Hepatocyte (in vitro differentiated cells): Measurements from ENCODE around the gene OPA1. TPM values are rescaled to one million over a fixed set of nuclear protein-coding genes. Genes with fewer than 3 reads are reported as not detected.
"Not testable (repeated sequence)": the region's sequence is repeated elsewhere in the genome, so short reads cannot be mapped to it uniquely, and the experiment has no call there.

Experiments
- DNase-seq: peaks from one replicate; pipeline ENCODE4 v3.0.0-alpha.2; 2016; ENCODE audit warnings: low spot score
- H2AFZ ChIP-seq: fragments of 200-600 bp; sonication (generic); 2 replicates; pipeline ENCODE4 v1.6.0; 2016; ENCODE audit warnings: antibody characterized with exemption, mild to moderate bottlenecking
- H3K27ac ChIP-seq: fragments of 200-600 bp; sonication (generic); 2 replicates; pipeline ENCODE4 v1.5.1; 2016; ENCODE audit warnings: mild to moderate bottlenecking
- H3K27me3 ChIP-seq: fragments of 200-600 bp; sonication (generic); 2 replicates; pipeline ENCODE4 v1.6.1; 2016
- H3K36me3 ChIP-seq: fragments of 200-600 bp; sonication (generic); replicated peaks from 2 replicates; pipeline ENCODE4 v1.5.1; 2016; ENCODE audit warnings: low read depth; ENCODE audit not compliant: insufficient read depth
- H3K4me1 ChIP-seq: fragments of 200-600 bp; sonication (generic); 2 replicates; pipeline ENCODE4 v1.5.1; 2016; ENCODE audit warnings: mild to moderate bottlenecking, moderate library complexity; ENCODE audit not compliant: insufficient read depth
- H3K4me2 ChIP-seq: fragments of 200-600 bp; sonication (generic); 2 replicates; pipeline ENCODE4 v1.6.0; 2016
- H3K4me3 ChIP-seq: fragments of 200-600 bp; sonication (generic); 2 replicates; pipeline ENCODE4 v1.5.1; 2016; ENCODE audit warnings: mild to moderate bottlenecking
- H3K79me2 ChIP-seq: fragments of 200-600 bp; sonication (generic); 2 replicates; pipeline ENCODE4 v1.6.0; 2017; ENCODE audit warnings: mild to moderate bottlenecking
- H3K9me2 ChIP-seq: fragments of 200-600 bp; sonication (generic); replicated peaks from 2 replicates; pipeline ENCODE4 v1.6.0; 2017; ENCODE audit warnings: mild to moderate bottlenecking; ENCODE audit not compliant: insufficient read depth
- H3K9me3 ChIP-seq: fragments of 200-600 bp; sonication (generic); 2 replicates; pipeline ENCODE4 v1.5.1; 2016; ENCODE audit warnings: low read depth, mild to moderate bottlenecking
- H4K20me1 ChIP-seq: fragments of 200-600 bp; sonication (generic); 2 replicates; pipeline ENCODE4 v1.6.0; 2016; ENCODE audit warnings: mild to moderate bottlenecking; ENCODE audit not compliant: insufficient read depth, poor library complexity, severe bottlenecking
- CTCF ChIP-seq: fragments of 200-600 bp; sonication (generic); IDR thresholded peaks from 2 replicates; pipeline ENCODE4 v1.5.1; 2016; ENCODE audit warnings: antibody characterized with exemption, mild to moderate bottlenecking; ENCODE audit not compliant: poor library complexity
- EZH2 ChIP-seq: fragments of 200-600 bp; sonication (generic); IDR thresholded peaks from 2 replicates; pipeline ENCODE4 v1.6.1; 2016; ENCODE audit warnings: antibody characterized with exemption, mild to moderate bottlenecking, borderline replicate concordance
- EZH2phosphoT487 ChIP-seq: fragments of 200-600 bp; sonication (generic); IDR thresholded peaks from one replicate; pipeline ENCODE4 v1.6.1; 2018; ENCODE audit warnings: antibody characterized with exemption, mild to moderate bottlenecking, low read depth, moderate library complexity; ENCODE audit not compliant: unreplicated experiment, severe bottlenecking
- WGBS: methylation state at CpG from one replicate; pipeline ENCODE4 v1.1.6; 2016; ENCODE audit warnings: low lambda C conversion rate; ENCODE audit errors: missing lambda C conversion rate; 5-methylcytosine and 5-hydroxymethylcytosine counted together
- polyA plus RNA-seq: library from polyadenylated mRNA; unstranded; fragments of >200 nt; fragmentation: Nextera tagmentation; extraction: Ambion mirVana; gene quantifications from 2 replicates; pipeline ENCODE4 v1.2.1, GENCODE V29; 2016
- total RNA-seq: library from RNA; depleted of rRNA; stranded (reverse); fragments of >200 nt; gene quantifications from 2 replicates; pipeline ENCODE4 v1.2.3, GENCODE V29; 2014

Gene OPA1
- total and polyA plus RNA-seq, 2 experiments from 2014 or later: 17.7 to 49.0 TPM

DNA sequence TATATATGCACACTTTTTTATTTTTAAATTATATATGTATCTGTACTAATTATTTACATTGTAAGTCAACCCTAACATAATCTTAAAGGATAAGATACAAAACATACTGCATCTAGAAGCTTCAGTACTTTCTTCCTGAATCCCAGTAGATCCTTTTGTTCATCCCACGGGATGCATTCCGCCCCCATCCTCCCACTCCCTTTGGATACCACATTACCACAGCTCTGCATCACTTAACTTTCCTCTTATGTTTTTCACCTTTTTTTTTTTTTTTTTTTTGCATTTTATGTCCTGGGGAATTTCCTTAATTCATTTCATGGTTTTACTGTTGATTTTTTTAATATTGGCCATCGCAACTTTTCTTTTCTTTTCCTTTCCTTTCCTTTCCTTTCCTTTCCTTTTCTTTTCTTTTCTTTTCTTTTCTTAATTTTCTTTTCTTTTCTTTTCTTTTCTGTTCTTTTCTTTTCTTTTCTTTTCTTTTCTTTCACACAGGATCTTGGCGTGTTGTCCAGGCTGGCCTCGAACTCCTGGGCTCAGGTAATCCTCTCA, 3.0 kb downstream of the OPA1 start:
- peaks cover 5% of the 10 kb centered on the region for H4K20me1 ChIP-seq
- H3K79me2 ChIP-seq: peaks cover 75% of the 10 kb centered on the region
- 97% methylated on average over 5 of the region's 5 CpGs for WGBS
- peaks cover 7% of the 10 kb centered on the region for H3K4me1 ChIP-seq
- H3K27me3 ChIP-seq: no peaks in the 10 kb centered on the region
- H3K4me2 ChIP-seq: no peak overlapping the region
- no peaks in the 10 kb centered on the region for H3K9me3 ChIP-seq
- no peak for DNase-seq
- no peak for TF ChIP-seq EZH2phosphoT487
- TF ChIP-seq CTCF: no peak
- TF ChIP-seq EZH2: no peak
- H2AFZ ChIP-seq: no peak overlapping the region
- no peak overlapping the region for H3K27ac ChIP-seq
- H3K36me3 ChIP-seq: no peaks in the 10 kb centered on the region
- H3K9me2 ChIP-seq: no peaks in the 10 kb centered on the region
- H3K4me3 ChIP-seq: no peak overlapping the region

GRCh38 chr3:193598202-193598601, 5.2 kb downstream of the OPA1 start:
- H3K4me1 ChIP-seq: peaks cover 7% of the 10 kb centered on the region
- no peaks in the 10 kb centered on the region for H3K27me3 ChIP-seq
- 83% methylated on average over 2 of the region's 2 CpGs for WGBS
- DNase-seq: no peak
- no peaks in the 10 kb centered on the region for H3K36me3 ChIP-seq
- no peak overlapping the region for H3K4me3 ChIP-seq
- no peak overlapping the region for H3K4me2 ChIP-seq
- no peaks in the 10 kb centered on the region for H3K9me2 ChIP-seq
- H3K27ac ChIP-seq: no peak overlapping the region
- H3K9me3 ChIP-seq: no peaks in the 10 kb centered on the region
- H4K20me1 ChIP-seq: peaks cover 8% of the 10 kb centered on the region
- TF ChIP-seq EZH2 (no peak), EZH2phosphoT487 (no peak), CTCF (no peak)
- no peak overlapping the region for H2AFZ ChIP-seq
- H3K79me2 ChIP-seq: peaks cover 97% of the 10 kb centered on the region

- no peak for DNase-seq
- H3K4me1 ChIP-seq: peaks cover 2% of the 10 kb centered on the region
- H3K9me2 ChIP-seq: no peaks in the 10 kb centered on the region
- peaks cover 14% of the 10 kb centered on the region for H4K20me1 ChIP-seq
- no peaks in the 10 kb centered on the region for H3K36me3 ChIP-seq
- no peak for TF ChIP-seq EZH2phosphoT487
- TF ChIP-seq EZH2: no peak
- no peak for TF ChIP-seq CTCF
- H3K27me3 ChIP-seq: no peaks in the 10 kb centered on the region
- H3K4me2 ChIP-seq: no peak overlapping the region
- H3K9me3 ChIP-seq: no peaks in the 10 kb centered on the region
- H3K4me3 ChIP-seq: no peak overlapping the region
- H3K79me2 ChIP-seq: peaks cover 97% of the 10 kb centered on the region
- 100% methylated on average over 1 of the region's 1 CpG for WGBS
- H2AFZ ChIP-seq: no peak overlapping the region
- H3K27ac ChIP-seq: no peak overlapping the region
These were observed 6.4 kb downstream of the OPA1 start for GRCh38 chr3:193599393-193599792.

DNA sequence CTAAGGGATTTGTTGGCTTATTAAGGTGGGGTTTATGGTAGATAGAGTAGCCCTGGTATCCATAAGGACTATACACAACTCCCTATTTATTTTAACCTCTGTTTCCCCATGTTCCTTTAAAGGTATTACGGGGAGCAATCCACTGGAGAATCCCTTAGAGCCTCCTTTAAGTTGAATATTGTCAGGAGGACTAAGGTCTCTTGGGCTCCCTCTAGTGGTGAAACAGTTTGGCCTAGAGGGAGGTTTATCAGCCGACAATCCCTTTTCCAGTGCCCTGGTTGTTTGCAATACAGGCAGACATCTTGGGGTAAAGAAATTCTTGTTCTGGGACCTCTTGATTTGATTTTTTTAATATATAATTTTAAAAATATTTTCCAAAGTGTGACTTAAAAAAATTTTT, 12.9 kb downstream of the OPA1 start:
- TF ChIP-seq EZH2phosphoT487 (no peak), CTCF (peak; percentile 67), EZH2 (no peak)
- Histone ChIP-seq H2AFZ (no peak overlapping the region), H3K36me3 (no peaks in the 10 kb centered on the region), H3K27ac (no peak overlapping the region), H3K4me2 (no peak overlapping the region), H3K4me1 (no peaks in the 10 kb centered on the region), H3K9me2 (no peaks in the 10 kb centered on the region), H3K27me3 (no peaks in the 10 kb centered on the region), H3K79me2 (peaks cover 77% of the 10 kb centered on the region), H3K9me3 (no peaks in the 10 kb centered on the region), H3K4me3 (no peak overlapping the region), H4K20me1 (peaks cover 11% of the 10 kb centered on the region)
- WGBS: 50% methylated on average over 2 of the region's 2 CpGs
- DNase-seq: peak; percentile 82

GRCh38 chr3:193606892-193607291, 13.9 kb downstream of the OPA1 start:
- Histone ChIP-seq H4K20me1 (peaks cover 11% of the 10 kb centered on the region), H3K79me2 (peaks cover 75% of the 10 kb centered on the region)
- H3K9me2 ChIP-seq, H3K9me3 ChIP-seq, H3K27me3 ChIP-seq, H2AFZ ChIP-seq, H3K27ac ChIP-seq, H3K4me2 ChIP-seq, DNase-seq, H3K4me1 ChIP-seq, H3K36me3 ChIP-seq, H3K4me3 ChIP-seq: not testable (repeated sequence)
